Mesenchymal stem cell (in vitro differentiated cells and primary cell): ENCODE results near the gene LRWD1.
A peak's percentile ranks its signal among the peaks of the same experiment; 100 is the strongest.
"Not testable (repeated sequence)": the region's sequence is repeated elsewhere in the genome, so short reads cannot be mapped to it uniquely, and the experiment has no call there.

ENCODE experiments used
- DNase-seq: peaks from one replicate; pipeline ENCODE4 v3.0.0-alpha.2; 2013
- H2AFZ ChIP-seq: one replicate; pipeline ENCODE4 v1.6.1; 2013; ENCODE audit warnings: low read depth, mild to moderate bottlenecking, control low read depth, inconsistent platforms, low read length, moderate library complexity
- H2AK5ac ChIP-seq: 2 replicates; pipeline ENCODE4 v1.6.1; 2013; ENCODE audit warnings: low read length, moderate library complexity, mild to moderate bottlenecking, inconsistent platforms; ENCODE audit not compliant: severe bottlenecking
- H2BK120ac ChIP-seq: one replicate; pipeline ENCODE4 v1.6.1; 2013; ENCODE audit warnings: low read depth, mild to moderate bottlenecking, inconsistent platforms, low read length, moderate library complexity
- H2BK12ac ChIP-seq, 2 experiments: one replicate each; pipeline ENCODE4 v1.6.1; 2013; ENCODE audit warnings: inconsistent platforms in 2 of 2, low read length in 2 of 2, mild to moderate bottlenecking in 2 of 2, moderate library complexity in 2 of 2, control low read depth in 1 of 2
- H2BK15ac ChIP-seq: one replicate; pipeline ENCODE4 v1.6.1; 2013; ENCODE audit warnings: mild to moderate bottlenecking, low read depth, inconsistent platforms; ENCODE audit not compliant: poor library complexity, severe bottlenecking
- H2BK5ac ChIP-seq: 2 replicates; pipeline ENCODE4 v1.6.1; 2013; ENCODE audit warnings: low read depth, mild to moderate bottlenecking, low read length, control low read depth, inconsistent platforms; ENCODE audit not compliant: poor library complexity, severe bottlenecking
- H3K14ac ChIP-seq, 2 experiments: one replicate each; pipeline ENCODE4 v1.6.1; 2013; ENCODE audit warnings: inconsistent platforms in 2 of 2, low read length in 2 of 2, control low read depth in 1 of 2, mild to moderate bottlenecking in 1 of 2, moderate library complexity in 1 of 2
- H3K18ac ChIP-seq, 2 experiments: one replicate each; pipeline ENCODE4 v1.6.1; 2013; ENCODE audit warnings: inconsistent platforms in 2 of 2, low read length in 2 of 2, control low read depth in 1 of 2, low read depth in 1 of 2, mild to moderate bottlenecking in 1 of 2
- H3K23ac ChIP-seq, 2 experiments: one replicate each; pipeline ENCODE4 v1.6.1; 2013; ENCODE audit warnings: inconsistent platforms in 2 of 2, low read length in 2 of 2, mild to moderate bottlenecking in 2 of 2, moderate library complexity in 2 of 2, control low read depth in 1 of 2
- H3K27ac ChIP-seq: 2 replicates; pipeline ENCODE4 v1.5.1; 2013; ENCODE audit warnings: mild to moderate bottlenecking, moderate library complexity, low read length, control low read depth, inconsistent platforms; ENCODE audit not compliant: poor library complexity, severe bottlenecking
- H3K27me3 ChIP-seq, 2 experiments: 2 replicates each; pipeline versions ENCODE4 v1.6.1 to v1.7.0; 2013; ENCODE audit warnings: low read length in 2 of 2, mild to moderate bottlenecking in 2 of 2, moderate library complexity in 2 of 2, control low read depth in 1 of 2, inconsistent platforms in 1 of 2; ENCODE audit not compliant: control insufficient read depth in 1 of 2, insufficient read depth in 1 of 2
- H3K36me3 ChIP-seq, 2 experiments: 2 replicates each; pipeline versions ENCODE4 v1.6.1 to v1.7.0; 2013; ENCODE audit warnings: low read length in 2 of 2, control low read depth in 1 of 2, inconsistent platforms in 1 of 2, low read depth in 1 of 2, mild to moderate bottlenecking in 1 of 2; ENCODE audit not compliant: insufficient read depth in 2 of 2, control insufficient read depth in 1 of 2
- H3K4ac ChIP-seq, 2 experiments: one replicate each; pipeline ENCODE4 v1.6.1; 2013; ENCODE audit warnings: inconsistent platforms in 2 of 2, low read length in 2 of 2, mild to moderate bottlenecking in 2 of 2, moderate library complexity in 2 of 2, control low read depth in 1 of 2, low read depth in 1 of 2
- H3K4me1 ChIP-seq: 2 replicates; pipeline ENCODE4 v1.6.1; 2013; ENCODE audit warnings: low read depth, low read length, control low read depth; ENCODE audit not compliant: control insufficient read depth, insufficient read depth
- H3K4me2 ChIP-seq: 2 replicates; pipeline ENCODE4 v1.6.1; 2013; ENCODE audit warnings: low read length, mild to moderate bottlenecking, inconsistent platforms; ENCODE audit not compliant: poor library complexity, severe bottlenecking
- H3K4me3 ChIP-seq, 2 experiments: 2 replicates each; pipeline versions ENCODE4 v1.5.1 to v1.7.0; 2013; ENCODE audit warnings: low read length in 2 of 2, mild to moderate bottlenecking in 2 of 2, control low read depth in 1 of 2, low read depth in 1 of 2; ENCODE audit not compliant: insufficient read depth in 1 of 2
- H3K79me1 ChIP-seq: replicated peaks from 2 replicates; pipeline ENCODE4 v1.6.1; 2013; ENCODE audit warnings: mild to moderate bottlenecking, control low read depth, low read length, inconsistent platforms; ENCODE audit not compliant: poor library complexity, severe bottlenecking
- H3K9ac ChIP-seq: 2 replicates; pipeline ENCODE4 v1.7.0; 2013; ENCODE audit warnings: mild to moderate bottlenecking, low read length, moderate library complexity
- H3K9me3 ChIP-seq: 2 replicates; pipeline ENCODE4 v1.7.0; 2013; ENCODE audit warnings: mild to moderate bottlenecking, low read length; ENCODE audit not compliant: control insufficient read depth
- H4K8ac ChIP-seq: one replicate; pipeline ENCODE4 v1.6.1; 2013; ENCODE audit warnings: inconsistent platforms, mild to moderate bottlenecking, low read length, moderate library complexity
- H4K91ac ChIP-seq: one replicate; pipeline ENCODE4 v1.6.1; 2013; ENCODE audit warnings: mild to moderate bottlenecking, low read length, inconsistent platforms
- WGBS: methylation state at CpG from one replicate; pipeline ENCODE4 v1.1.7; 2013; ENCODE audit warnings: mixed read lengths; 5-methylcytosine and 5-hydroxymethylcytosine counted together

Gene LRWD1

DNA sequence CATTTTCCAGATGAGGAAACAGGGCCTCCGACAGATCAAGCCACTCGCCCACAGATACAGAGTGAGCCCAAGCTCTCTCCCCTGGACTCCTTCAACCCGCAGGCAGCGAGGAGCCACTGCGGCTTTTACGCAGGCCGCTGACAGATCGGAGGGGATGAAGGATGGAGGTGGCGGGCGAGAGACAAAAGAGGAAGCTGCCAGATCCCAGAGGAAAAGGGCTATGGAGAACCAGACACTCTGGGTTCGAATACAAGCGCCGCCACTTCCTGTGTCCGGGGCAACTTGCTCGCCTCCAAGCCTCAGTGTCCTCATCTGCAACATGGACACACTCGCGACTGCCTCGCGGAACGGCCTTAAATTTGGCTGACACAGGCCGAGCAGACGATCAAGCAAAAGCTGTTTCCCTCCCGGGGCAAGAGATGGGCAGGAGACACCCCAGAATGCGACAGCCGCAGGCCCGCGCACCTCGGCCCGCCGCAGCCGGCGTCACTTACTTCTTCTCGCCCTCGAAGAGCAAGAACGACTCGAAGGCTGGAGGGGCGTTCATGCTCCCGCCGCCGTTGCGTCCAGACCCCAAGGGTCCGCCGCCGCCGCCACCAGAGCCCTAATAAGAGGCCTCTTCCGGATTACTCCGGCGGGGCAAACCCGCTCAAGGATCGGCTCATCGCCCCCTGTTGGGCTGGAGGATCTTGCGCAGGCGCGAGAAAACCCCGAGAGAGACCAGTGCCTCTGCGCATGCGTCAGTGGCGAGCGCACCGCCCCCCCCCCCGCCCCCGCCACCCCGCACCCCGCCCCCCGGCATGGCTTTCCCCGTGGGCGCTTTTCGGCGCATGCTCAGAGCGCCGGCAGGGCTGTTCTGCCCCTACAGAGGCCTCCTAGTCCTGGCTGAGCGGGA, 13.8 kb downstream of the LRWD1 start, which contains the start of gene POLR2J:
TSS of gene POLR2J (minus strand) at position 609 of the 895 bp plus-strand sequence. CDS start at position 547, 62 bp downstream.
- not testable (repeated sequence) for H3K4ac ChIP-seq, H3K9me3 ChIP-seq, H3K23ac ChIP-seq, H3K4me2 ChIP-seq, H2BK5ac ChIP-seq, H2BK12ac ChIP-seq, H2AFZ ChIP-seq, H2AK5ac ChIP-seq, H3K4me1 ChIP-seq, H3K27ac ChIP-seq, H3K79me1 ChIP-seq, H3K18ac ChIP-seq, H4K8ac ChIP-seq, H4K91ac ChIP-seq, H3K14ac ChIP-seq, H2BK120ac ChIP-seq, H2BK15ac ChIP-seq, H3K36me3 ChIP-seq, H3K27me3 ChIP-seq
- WGBS, result no CpG with 5 or more reads among the region's 72 CpGs
- Histone ChIP-seq H3K9ac (peak within 1 kb of the TSS; percentile 62), H3K4me3 (peak within 1 kb of the TSS in 1 of 2 experiments; percentile 56)
- peak; percentile 84 for DNase-seq

DNA sequence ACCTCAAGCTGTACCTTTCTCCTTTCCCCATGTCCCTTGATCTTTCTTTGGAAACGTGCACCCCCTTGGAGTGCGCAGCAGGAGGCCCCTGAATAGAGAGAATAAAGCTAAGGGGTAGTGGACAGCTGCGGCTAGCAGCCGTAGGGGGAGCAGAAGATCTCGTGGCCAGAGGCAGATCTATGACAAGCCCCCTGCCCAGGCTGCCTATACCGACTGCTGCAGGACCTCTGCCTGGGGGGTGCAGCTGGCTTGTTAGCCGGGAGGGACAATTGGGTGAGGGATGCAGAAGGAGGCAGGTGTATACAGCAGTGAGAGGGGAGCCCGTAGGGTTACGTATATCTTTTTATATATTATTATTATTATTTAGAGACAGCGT, 14.4 kb downstream of the LRWD1 start:
- not testable (repeated sequence) for H3K4me1 ChIP-seq, H3K36me3 ChIP-seq, H2AK5ac ChIP-seq, H4K91ac ChIP-seq, H2BK120ac ChIP-seq, H4K8ac ChIP-seq, H3K9ac ChIP-seq, H2BK12ac ChIP-seq, H3K27me3 ChIP-seq, H2BK5ac ChIP-seq, H3K14ac ChIP-seq, DNase-seq, H3K9me3 ChIP-seq, H2AFZ ChIP-seq, H3K79me1 ChIP-seq, H3K23ac ChIP-seq, H3K4me3 ChIP-seq, H3K4me2 ChIP-seq, H3K18ac ChIP-seq, H2BK15ac ChIP-seq, H3K4ac ChIP-seq, H3K27ac ChIP-seq
- WGBS, result no CpG with 5 or more reads among the region's 10 CpGs

DNA sequence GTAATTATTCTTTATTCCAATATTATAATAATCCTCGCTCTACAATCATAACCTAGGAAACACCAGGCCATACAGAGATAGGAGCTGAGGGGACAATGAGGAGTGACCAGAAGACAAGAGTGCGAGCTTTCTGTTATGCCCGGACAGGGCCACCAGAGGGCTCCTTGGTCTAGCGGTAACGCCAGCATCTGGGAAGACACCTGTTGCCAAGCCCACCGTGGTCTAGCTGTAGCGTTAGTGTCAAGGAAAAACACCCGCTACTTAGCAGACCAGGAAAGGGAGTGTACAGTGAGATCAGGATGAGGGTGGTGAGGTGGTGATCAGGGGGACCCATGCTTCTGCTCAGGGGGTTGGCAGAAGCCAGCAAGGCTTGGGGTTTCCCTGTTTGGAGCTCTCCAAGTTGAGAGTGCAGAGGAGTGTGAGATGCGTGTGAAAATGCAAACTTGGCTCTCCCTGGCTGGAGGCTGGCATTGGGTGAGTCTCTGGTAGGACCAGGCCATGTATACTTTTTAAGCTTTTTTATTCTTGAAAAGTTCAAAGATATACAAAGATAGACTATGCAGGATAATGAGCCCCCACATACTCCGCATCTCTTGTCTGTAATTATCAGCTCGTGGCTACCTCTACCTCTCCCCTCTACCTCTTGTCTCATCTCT, 15.3 kb downstream of the LRWD1 start:
- not testable (repeated sequence) for H3K4me1 ChIP-seq, H3K79me1 ChIP-seq, DNase-seq, H2BK120ac ChIP-seq, H3K14ac ChIP-seq, H2AFZ ChIP-seq, H3K36me3 ChIP-seq, H3K23ac ChIP-seq, H2AK5ac ChIP-seq, H3K9ac ChIP-seq, H2BK15ac ChIP-seq, H3K27ac ChIP-seq, H4K8ac ChIP-seq, H3K4ac ChIP-seq, H2BK5ac ChIP-seq, H3K9me3 ChIP-seq, H4K91ac ChIP-seq, H2BK12ac ChIP-seq, H3K18ac ChIP-seq, H3K27me3 ChIP-seq, H3K4me3 ChIP-seq, H3K4me2 ChIP-seq
- 0% methylated on average over 2 of the region's 11 CpGs for WGBS

DNA sequence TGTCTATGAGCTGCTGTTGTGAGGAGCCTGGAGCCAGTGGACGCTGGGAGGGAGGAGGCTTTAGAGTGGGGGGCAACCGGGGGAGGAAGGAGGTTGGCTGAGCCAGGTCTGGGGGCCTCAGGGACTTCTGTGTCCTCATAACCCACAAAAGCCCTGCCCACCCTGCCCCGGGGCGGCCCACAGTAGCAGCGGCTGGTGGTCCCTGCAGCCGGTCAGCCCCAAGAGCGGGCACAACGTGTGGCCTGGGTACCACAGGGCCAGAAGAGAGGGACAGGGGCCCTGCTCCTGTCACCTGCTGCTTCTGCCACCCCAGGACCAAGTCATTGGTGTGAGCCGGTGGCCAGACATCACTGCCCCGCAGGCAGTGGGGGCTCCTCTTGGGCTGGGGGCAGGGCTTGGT, 17.2 kb downstream of the LRWD1 start:
- H3K27me3 ChIP-seq, H3K18ac ChIP-seq, H3K4me2 ChIP-seq, H2BK15ac ChIP-seq, H3K27ac ChIP-seq, H3K36me3 ChIP-seq, H3K4me3 ChIP-seq, H3K4me1 ChIP-seq, H3K23ac ChIP-seq, H3K79me1 ChIP-seq, H3K4ac ChIP-seq, H2BK120ac ChIP-seq, H3K9ac ChIP-seq, DNase-seq, H2AFZ ChIP-seq, H2BK12ac ChIP-seq, H4K8ac ChIP-seq, H2BK5ac ChIP-seq, H2AK5ac ChIP-seq, H3K9me3 ChIP-seq, H4K91ac ChIP-seq, H3K14ac ChIP-seq: not testable (repeated sequence)
- WGBS, result no CpG with 5 or more reads among the region's 10 CpGs
